WTC11 (cell line): ENCODE results near the gene ANP32B. TPM values are rescaled to one million over a fixed set of nuclear protein-coding genes. Genes with fewer than 3 reads are reported as not detected.

Experiments used
- AFF4 ChIP-seq: sonication (generic); formaldehyde crosslinking; IDR thresholded peaks from 2 replicates; pipeline ENCODE4 v1.8.1; 2023; ENCODE audit warnings: mild to moderate bottlenecking, missing genetic modification reagents, borderline replicate concordance
- AR ChIP-seq: fragments of 250-450 bp; sonication (Bioruptor Pico); IDR thresholded peaks from 2 replicates; pipeline ENCODE4 v1.9.0; 2021; ENCODE audit warnings: mild to moderate bottlenecking
- IRF2 ChIP-seq: sonication (generic); formaldehyde crosslinking; IDR thresholded peaks from 2 replicates; pipeline ENCODE4 v1.8.0; 2022; ENCODE audit warnings: low read depth, missing genetic modification reagents, borderline replicate concordance
- JUN ChIP-seq: sonication (generic); formaldehyde crosslinking; IDR thresholded peaks from 2 replicates; pipeline ENCODE4 v1.8.0; 2023; ENCODE audit warnings: mild to moderate bottlenecking, missing genetic modification reagents
- MAX ChIP-seq: sonication (generic); formaldehyde crosslinking; IDR thresholded peaks from 2 replicates; pipeline ENCODE4 v1.8.0; 2022; ENCODE audit warnings: mild to moderate bottlenecking, missing genetic modification reagents
- NFYB ChIP-seq: sonication (generic); formaldehyde crosslinking; conservative IDR thresholded peaks from 2 replicates; pipeline ENCODE4 v1.8.0; 2022; ENCODE audit warnings: low read depth, missing genetic modification reagents
- NR3C1 ChIP-seq: sonication (generic); formaldehyde crosslinking; conservative IDR thresholded peaks from 2 replicates; pipeline ENCODE4 v1.8.1; 2023; ENCODE audit warnings: low read depth, mild to moderate bottlenecking, missing genetic modification reagents
- PREB ChIP-seq: sonication (generic); formaldehyde crosslinking; IDR thresholded peaks from 2 replicates; pipeline ENCODE4 v1.8.1; 2022; ENCODE audit warnings: mild to moderate bottlenecking, missing genetic modification reagents, moderate library complexity, borderline replicate concordance
- STAT6 ChIP-seq: sonication (generic); formaldehyde crosslinking; conservative IDR thresholded peaks from 2 replicates; pipeline ENCODE4 v1.8.1; 2023; ENCODE audit warnings: mild to moderate bottlenecking, low read depth, missing genetic modification reagents, moderate library complexity
- USF2 ChIP-seq: sonication (generic); formaldehyde crosslinking; IDR thresholded peaks from 2 replicates; pipeline ENCODE4 v1.8.1; 2023; ENCODE audit warnings: mild to moderate bottlenecking, missing genetic modification reagents, moderate library complexity
- ZNF532 ChIP-seq: fragments of 250-450 bp; sonication (Bioruptor Pico); IDR thresholded peaks from 2 replicates; pipeline ENCODE4 v1.9.0; 2021; ENCODE audit warnings: mild to moderate bottlenecking, borderline replicate concordance
- total RNA-seq: library from RNA; stranded (reverse); gene quantifications from 3 replicates; pipeline ENCODE4 v1.2.3, GENCODE V29; 2021

ANP32B gene
- total RNA-seq, 1 experiment from 2014 or later: 150 TPM

- TF ChIP-seq AR (CRISPR knock-in tag) (no peak), JUN (CRISPR knock-in tag) (no peak), USF2 (no peak), MAX (CRISPR knock-in tag) (no peak), AFF4 (no peak), NFYB (CRISPR knock-in tag) (no peak), IRF2 (CRISPR knock-in tag) (no peak), NR3C1 (CRISPR knock-in tag) (no peak), PREB (no peak), ZNF532 (CRISPR knock-in tag) (no peak), STAT6 (no peak)
These were observed 63.0 kb downstream of the ANP32B start (continued) for GRCh38 chr9:98046180-98046543.
